HG03520 (cell line): ENCODE results near the gene L3MBTL4.

Source experiments
- ATAC-seq: cut with Tn5 transposase; IDR thresholded peaks from one replicate; pipeline ENCODE4 v1.9.1; 2021; ENCODE audit warnings: mild to moderate bottlenecking, moderate library complexity; ENCODE audit not compliant: unreplicated experiment

L3MBTL4 gene

GRCh38 chr18:5969989-5970403 is 444.7 kb downstream of the L3MBTL4 start:
- ATAC-seq: no peak

DNA sequence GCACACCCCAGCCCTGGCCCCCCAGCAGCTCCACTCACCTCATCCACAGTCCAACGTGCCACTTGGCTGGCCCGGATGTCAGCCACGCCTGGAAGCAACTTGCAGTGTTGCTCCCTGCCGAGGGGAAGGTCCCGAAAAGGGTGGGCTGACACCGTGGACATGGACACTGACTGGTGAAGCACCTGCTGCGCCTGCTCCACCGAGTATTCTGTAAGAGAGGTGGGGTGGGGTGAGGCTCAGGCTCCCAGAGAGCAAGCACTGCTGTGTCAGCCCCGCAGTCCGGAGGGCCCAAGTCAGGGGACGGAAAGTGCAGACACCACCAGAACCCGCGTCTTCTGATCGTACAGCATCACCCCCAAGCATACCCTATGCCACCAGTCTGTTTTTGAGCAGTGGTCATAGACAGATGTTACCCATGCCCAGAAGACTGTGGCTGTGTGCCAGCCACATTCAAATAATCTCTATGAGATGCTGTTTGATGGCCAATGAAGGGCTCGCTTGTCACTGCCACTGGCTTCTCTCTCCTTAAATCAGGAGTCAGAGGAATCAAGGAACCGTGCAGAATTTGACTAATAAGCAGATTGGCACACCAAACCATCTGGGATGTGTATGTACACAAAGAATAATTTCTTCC is 445.2 kb downstream of the L3MBTL4 start:
- no peak for ATAC-seq

GRCh38 chr18:5967666-5968065 is 447.0 kb downstream of the L3MBTL4 start:
- no peak for ATAC-seq

GRCh38 chr18:5967007-5967406 is 447.7 kb downstream of the L3MBTL4 start:
- no peak for ATAC-seq

GRCh38 chr18:5966514-5966913 is 448.2 kb downstream of the L3MBTL4 start:
- ATAC-seq: no peak

GRCh38 chr18:5964996-5965395 is 449.7 kb downstream of the L3MBTL4 start:
- no peak for ATAC-seq

- no peak for ATAC-seq
These were observed 450.1 kb downstream of the L3MBTL4 start for GRCh38 chr18:5964596-5964995.

- ATAC-seq: no peak
These were observed 450.6 kb downstream of the L3MBTL4 start for GRCh38 chr18:5964108-5964507.

- ATAC-seq: no peak
These were observed 451.4 kb downstream of the L3MBTL4 start for GRCh38 chr18:5963267-5963666.

DNA sequence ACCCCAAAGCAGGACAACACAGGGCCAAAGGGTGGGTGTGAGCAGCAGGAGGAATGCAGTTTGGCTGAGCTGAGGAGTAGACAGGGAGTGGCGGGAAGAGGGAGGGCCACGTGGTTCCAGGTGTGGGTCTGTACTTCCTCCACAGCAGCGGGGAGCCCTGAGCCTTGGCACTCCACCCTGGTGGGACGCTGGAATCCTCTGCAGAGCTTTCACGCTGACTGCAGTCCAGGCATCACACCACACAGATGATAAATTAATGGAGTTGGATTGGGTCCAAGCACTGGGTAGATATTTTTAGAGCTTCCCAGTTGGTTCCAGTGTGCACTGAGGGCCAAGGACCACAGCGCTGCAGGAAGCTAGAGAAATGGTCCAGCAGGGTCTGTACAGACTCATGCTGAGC is 452.3 kb downstream of the L3MBTL4 start:
- ATAC-seq: no peak

DNA sequence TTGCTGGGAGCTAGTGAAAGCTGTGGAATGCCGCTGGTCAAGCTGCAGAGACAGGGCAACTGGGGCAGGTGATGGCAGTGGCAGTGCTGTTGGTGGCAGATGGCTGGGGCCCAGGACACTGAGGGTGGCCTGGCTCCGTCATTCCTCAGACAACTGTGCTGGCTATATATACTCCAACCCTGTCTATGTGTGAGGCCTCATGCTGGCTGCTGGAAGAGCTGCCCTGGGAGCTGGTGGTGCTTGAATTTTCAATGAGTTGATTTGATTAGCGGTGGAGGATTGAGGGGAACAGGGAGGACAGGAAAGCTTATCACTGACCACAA is 452.9 kb downstream of the L3MBTL4 start:
- no peak for ATAC-seq

GRCh38 chr18:5961097-5961827 is 453.4 kb downstream of the L3MBTL4 start:
- no peak for ATAC-seq

GRCh38 chr18:5958822-5959221 is 455.9 kb downstream of the L3MBTL4 start:
- ATAC-seq: no peak

GRCh38 chr18:5955861-5956260 is 458.9 kb downstream of the L3MBTL4 start:
- ATAC-seq: no peak

DNA sequence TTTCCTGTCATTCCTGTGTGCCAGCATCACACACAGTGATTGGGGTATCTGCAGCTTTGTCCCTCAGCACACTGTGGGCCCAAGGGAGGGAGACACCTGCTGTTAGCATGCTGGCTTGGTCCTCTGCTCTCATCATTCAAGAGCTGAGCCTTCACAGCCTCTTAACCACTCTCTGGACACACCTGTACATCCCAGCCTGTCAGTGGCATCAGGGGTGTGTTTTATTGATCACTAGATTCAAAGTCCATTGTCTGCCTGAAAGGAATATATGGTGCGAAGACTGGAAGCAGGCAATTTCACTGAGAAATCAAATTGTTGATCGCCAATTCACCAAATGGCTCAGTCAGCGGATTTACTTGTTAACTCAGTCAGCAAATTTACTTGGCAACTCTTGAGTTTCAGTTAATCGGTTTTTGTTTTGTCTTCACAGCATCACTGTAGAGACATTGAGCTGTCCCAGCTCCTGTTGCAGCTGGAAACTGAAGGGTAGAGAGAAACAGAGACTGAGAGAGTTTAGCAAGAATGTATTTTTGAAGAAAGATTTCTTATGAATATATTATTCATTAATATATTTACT is 463.1 kb downstream of the L3MBTL4 start:
- ATAC-seq: no peak

- ATAC-seq: no peak
These were observed 465.9 kb downstream of the L3MBTL4 start for GRCh38 chr18:5948781-5949180.

DNA sequence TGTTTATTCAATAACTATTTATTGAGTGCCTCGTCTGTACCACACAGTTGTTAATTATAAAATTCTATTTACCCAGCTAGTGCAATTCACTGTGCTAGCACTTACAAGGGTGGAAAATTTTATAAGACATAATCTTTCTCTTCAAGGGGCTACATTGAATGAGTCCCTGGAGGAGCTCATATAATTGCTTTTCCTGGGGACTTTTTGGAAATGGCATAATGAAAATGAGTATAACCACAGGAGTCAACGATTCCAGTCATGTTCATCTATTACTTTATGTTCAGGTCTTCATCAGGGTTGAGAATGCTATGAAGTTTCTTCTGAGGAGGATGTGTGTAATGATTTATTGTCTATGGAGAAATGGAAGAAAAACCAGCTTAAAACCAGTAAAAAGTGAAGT is 466.5 kb downstream of the L3MBTL4 start:
- no peak for ATAC-seq

DNA sequence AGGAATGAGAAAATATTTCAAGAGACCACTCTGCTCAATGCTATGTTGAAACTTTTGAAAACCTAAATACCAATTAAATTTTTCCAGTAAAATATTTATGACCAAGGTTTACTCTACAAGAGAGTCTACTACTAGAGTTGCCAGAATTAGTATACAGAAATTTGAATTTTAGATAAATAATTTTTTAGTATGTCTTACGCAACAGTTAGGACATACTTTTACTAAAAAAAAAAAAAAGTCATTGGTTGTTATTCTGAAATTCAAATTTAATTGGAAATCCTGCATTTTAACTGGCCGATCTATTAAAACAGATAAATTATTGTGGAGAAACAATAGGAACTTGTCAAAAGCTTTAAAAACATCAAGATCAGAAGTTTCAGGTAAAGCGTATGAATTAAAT is 470.3 kb downstream of the L3MBTL4 start:
- ATAC-seq: no peak

- no peak for ATAC-seq
These were observed 471.2 kb downstream of the L3MBTL4 start for GRCh38 chr18:5943514-5943913.

- no peak for ATAC-seq
These were observed 472.1 kb downstream of the L3MBTL4 start for GRCh38 chr18:5942591-5942990.

GRCh38 chr18:5941890-5942289 is 472.8 kb downstream of the L3MBTL4 start:
- ATAC-seq: no peak
